ENCODE data around the gene C2orf78.

GRCh38 chr2:73811878-73812277 lies 27.9 kb downstream of the C2orf78 start:
- no peak for TF ChIP-seq POLR2A (IDR thresholded peaks at IDR 0.05; ENCODE audit: low read depth, low read length)
- TF ChIP-seq POLR2AphosphoS5 (IDR thresholded peaks at IDR 0.05; ENCODE audit: low read depth, low read length) = no peak

All from GM12892 (cell line).